SK-N-SH (cell line): Measurements from ENCODE around the gene LEMD1.

Experiments
- CTCF ChIP-seq: fragments of 200-600 bp; sonication (generic); IDR thresholded peaks from 2 replicates; pipeline ENCODE4 v1.6.1; 2017; ENCODE audit warnings: antibody characterized with exemption, mild to moderate bottlenecking, moderate library complexity
- JUND ChIP-seq: IDR thresholded peaks from 2 replicates; pipeline ENCODE4 v1.4.0; 2012
- MEF2A ChIP-seq: IDR thresholded peaks from 2 replicates; pipeline ENCODE4 v1.4.0; 2012; ENCODE audit warnings: low read depth, borderline replicate concordance
- NRF1 ChIP-seq: IDR thresholded peaks from 2 replicates; pipeline ENCODE4 v1.6.1; 2012; ENCODE audit warnings: low read depth, mild to moderate bottlenecking, low read length
- SMC3 ChIP-seq: IDR thresholded peaks from 2 replicates; pipeline ENCODE4 v1.6.1; 2012; ENCODE audit warnings: low read depth, low read length, improper control_type of control experiment

GRCh38 chr1:205437570-205437969 is 15.7 kb upstream of the LEMD1 start:
- TF ChIP-seq SMC3 (no peak), JUND (no peak), MEF2A (no peak), NRF1 (no peak), CTCF (no peak)
